ENCODE measurements around the gene FAM180A.

FAM180A gene

DNA sequence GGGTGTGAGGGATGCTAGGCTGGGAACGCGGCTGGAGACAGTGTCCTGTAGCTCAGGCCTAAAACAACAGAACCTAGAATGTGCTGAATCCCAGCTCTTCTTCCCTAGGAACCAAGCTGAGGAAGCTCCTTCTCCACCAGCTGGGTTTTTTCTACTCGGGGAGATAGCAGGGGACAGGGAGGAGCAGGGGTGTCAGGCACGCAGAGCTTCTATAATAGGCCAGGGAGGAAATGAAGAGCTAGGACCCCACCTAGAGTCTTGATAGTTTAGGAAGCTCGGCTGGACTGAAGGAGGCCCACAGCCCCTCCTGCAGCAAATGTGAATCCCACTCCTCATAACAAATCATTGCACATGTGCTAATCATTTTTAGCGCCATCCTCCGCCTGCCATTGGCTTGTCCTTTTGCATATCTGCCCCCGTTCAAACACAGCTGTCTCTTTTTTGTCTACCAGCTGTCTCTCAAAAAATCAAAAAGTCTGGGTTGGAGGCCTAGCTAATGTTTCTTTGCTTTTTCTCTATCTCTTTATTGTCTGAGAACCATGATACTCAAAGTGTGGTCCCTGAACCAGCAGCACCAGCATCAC, 24.1 kb upstream of the FAM180A start:
- DNase-seq (ENCODE audit: low read depth): no peak
- no peak overlapping the region for H3K4me3 ChIP-seq (ENCODE audit: low read length)
- TF ChIP-seq, protein P1, sequence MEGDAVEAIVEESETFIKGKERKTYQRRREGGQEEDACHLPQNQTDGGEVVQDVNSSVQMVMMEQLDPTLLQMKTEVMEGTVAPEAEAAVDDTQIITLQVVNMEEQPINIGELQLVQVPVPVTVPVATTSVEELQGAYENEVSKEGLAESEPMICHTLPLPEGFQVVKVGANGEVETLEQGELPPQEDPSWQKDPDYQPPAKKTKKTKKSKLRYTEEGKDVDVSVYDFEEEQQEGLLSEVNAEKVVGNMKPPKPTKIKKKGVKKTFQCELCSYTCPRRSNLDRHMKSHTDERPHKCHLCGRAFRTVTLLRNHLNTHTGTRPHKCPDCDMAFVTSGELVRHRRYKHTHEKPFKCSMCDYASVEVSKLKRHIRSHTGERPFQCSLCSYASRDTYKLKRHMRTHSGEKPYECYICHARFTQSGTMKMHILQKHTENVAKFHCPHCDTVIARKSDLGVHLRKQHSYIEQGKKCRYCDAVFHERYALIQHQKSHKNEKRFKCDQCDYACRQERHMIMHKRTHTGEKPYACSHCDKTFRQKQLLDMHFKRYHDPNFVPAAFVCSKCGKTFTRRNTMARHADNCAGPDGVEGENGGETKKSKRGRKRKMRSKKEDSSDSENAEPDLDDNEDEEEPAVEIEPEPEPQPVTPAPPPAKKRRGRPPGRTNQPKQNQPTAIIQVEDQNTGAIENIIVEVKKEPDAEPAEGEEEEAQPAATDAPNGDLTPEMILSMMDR (conservative IDR thresholded peaks at IDR 0.05; ENCODE audit: low read length): no peak

DNA sequence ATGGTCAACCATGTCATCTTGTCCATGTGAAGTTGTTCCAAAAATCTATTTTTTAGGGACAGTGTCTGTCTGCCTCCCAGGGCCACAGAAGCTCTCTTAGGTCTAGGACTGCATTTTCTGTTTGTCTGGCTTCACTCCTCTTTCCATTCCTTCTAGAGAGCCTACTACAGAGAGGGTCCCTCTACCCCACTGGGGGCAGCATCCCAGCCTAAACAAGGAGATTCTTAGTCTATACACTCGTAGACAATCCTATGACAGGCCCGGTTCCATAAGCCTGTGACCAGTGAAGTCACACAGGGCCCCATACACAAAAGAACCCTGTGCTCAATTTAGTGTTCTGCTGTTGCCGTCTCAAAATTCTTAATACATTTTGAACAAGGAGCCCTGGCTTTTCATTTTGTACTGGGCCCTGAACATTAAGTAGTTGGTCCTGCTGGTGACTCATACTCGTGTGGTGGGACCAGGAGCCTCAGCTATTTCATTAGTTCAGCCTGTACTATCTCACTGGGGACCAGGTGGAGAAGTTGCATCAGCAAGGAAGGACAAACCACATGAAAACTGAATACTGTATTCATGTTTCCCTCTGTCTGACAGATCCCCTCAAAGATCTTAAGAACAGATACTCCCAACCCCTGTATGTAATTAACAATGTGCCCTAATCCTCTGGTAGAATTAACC, 23.5 kb upstream of the FAM180A start:
- TF ChIP-seq, protein P1 (conservative IDR thresholded peaks at IDR 0.05; ENCODE audit: low read length): no peak
- DNase-seq (ENCODE audit: low read depth): peak; percentile 77
- H3K4me3 ChIP-seq (ENCODE audit: low read length): no peak overlapping the region

DNA sequence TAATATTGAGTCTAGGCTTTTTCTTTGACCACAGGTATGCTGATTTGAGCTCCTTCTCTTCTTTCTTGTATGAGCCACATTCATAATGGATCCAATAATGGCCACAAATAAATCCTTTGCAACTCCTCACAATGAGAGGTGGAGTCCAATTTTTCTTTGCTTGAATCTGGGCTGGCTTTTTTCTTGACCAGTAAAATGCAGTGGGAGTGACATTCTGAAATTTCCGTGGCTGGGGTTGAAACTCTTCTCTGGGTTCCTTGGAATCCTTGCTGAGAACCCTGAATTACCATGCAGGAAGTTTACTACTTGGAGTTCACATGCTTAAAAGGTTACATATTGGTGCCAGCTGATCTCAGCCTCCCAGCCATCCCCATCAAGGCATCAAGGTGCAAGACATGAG, 22.4 kb upstream of the FAM180A start:
- DNase-seq (ENCODE audit: low read depth): no peak
- TF ChIP-seq, protein P1 (conservative IDR thresholded peaks at IDR 0.05; ENCODE audit: low read length): no peak
- H3K4me3 ChIP-seq (ENCODE audit: low read length): no peak overlapping the region

DNA sequence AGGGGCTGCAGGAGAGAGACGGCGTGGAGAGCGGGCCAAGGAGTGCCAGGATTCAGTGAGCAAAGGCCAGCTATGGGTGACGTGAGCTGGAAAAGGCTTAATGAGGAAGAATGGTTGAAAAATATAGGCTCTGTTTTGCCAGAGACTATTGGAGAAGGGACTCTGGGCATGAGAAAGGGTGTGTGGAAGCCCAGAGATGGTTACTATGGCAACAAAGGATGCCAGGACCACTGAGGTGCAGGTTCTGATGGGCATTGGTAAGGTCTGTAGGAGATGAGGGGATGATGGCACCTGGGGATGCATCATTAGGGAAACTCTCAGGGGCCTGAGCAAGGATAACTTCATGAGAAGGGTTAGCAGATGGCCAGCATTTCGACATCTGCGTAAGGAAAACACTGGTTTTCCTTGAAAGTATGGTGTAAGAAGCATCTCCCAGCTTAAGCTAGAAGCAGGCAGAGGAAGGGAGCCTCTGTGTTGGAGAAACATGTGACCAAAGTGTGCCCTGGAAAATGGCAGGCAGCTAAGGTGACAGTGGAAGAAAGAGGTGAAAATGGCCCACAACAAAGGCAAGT, 21.6 kb upstream of the FAM180A start:
- peak; percentile 62 for DNase-seq (ENCODE audit: low read depth)
- TF ChIP-seq, protein P1 (conservative IDR thresholded peaks at IDR 0.05; ENCODE audit: low read length): no peak

DNA sequence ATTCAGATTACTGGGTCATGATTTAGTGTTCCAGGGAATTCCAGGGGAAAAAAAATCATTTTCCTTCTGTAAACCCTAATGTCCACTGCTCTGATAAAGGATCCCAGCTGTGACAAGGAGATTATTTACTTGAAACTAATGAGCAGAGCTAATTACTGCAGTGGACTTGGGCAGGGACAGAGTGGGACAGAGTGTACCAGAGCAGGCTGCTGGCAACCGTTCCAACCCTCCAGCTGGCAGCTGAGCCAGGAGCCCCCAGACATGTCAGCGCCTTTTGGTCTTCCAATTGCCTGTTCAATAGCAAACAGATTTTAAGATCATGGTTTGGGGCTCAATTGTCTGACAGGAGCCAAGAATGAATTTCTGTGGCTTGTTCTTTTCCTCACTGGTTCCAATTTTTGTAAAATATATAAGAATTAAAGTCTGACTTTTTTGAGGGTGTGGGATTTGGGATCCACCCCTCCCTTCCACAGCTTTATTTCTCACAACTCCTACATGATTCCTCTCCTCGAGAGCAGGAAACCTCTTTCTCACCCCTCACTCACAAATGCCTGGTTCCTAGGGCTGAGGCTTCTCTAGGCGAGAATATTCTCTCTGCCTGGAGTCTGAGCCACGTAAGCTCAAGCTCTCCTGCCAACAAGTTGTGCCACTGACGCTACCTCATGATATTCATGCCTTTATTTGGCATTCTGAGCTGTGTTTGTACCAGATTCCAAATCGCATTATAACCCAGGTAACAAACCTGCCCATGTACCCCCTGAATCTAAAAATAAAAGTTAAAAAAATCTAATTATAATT, 20.6 kb upstream of the FAM180A start:
- no peak for DNase-seq (ENCODE audit: low read depth)
- H3K4me3 ChIP-seq (ENCODE audit: low read length): no peak overlapping the region
- TF ChIP-seq, protein P1 (conservative IDR thresholded peaks at IDR 0.05; ENCODE audit: low read length): no peak

More for the DNA sequence above, 21.6 kb upstream of the FAM180A start:
- no peak overlapping the region for H3K4me3 ChIP-seq (ENCODE audit: low read length)

DNA sequence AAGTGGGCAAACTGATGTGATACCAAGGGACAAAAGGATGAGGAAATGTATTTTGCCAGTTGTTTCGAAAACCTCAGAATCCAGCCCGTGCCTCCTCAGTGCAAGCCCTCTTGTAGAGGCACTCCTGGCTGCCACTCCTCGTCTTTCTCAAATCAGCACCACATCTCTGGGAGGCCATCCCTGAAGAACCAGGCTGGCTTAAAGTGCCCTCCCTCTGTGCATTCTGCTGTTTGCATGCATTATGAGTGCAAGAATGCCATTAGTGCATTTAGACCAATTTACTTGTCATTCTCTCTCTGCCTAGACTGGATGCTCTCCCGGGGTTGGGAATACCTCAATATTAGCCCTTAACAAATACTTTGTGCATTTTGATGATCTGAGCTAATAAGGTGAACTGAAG, 19.9 kb upstream of the FAM180A start:
- DNase-seq (ENCODE audit: low read depth): no peak
- no peak overlapping the region for H3K4me3 ChIP-seq (ENCODE audit: low read length)
- TF ChIP-seq, protein P1 (conservative IDR thresholded peaks at IDR 0.05; ENCODE audit: low read length): no peak
